HG03097 (cell line): ENCODE results near the gene SLC16A9.

Experiments used
- ATAC-seq: cut with Tn5 transposase; IDR thresholded peaks from one replicate; pipeline ENCODE4 v1.9.1; 2021; ENCODE audit not compliant: unreplicated experiment, low FRiP score

The SLC16A9 gene

DNA sequence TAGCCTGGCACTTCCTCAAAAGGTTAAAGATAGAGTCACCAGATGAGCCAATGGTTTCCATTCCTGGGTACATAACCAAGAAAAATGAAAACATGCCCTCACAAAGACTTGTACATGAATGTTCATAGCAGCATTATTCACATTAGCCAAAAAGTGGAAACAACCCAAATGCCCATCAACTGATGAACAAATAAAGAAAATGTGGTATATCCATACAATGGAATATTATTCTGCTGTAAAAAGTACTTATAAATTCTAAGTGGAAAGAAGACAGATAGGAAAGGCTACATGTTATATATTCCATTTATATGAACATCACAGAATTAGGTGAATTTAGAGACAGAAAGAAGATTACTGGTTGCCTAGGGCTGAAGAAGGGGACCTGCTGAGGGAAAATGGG, 10.7 kb upstream of the SLC16A9 start:
- no peak for ATAC-seq

DNA sequence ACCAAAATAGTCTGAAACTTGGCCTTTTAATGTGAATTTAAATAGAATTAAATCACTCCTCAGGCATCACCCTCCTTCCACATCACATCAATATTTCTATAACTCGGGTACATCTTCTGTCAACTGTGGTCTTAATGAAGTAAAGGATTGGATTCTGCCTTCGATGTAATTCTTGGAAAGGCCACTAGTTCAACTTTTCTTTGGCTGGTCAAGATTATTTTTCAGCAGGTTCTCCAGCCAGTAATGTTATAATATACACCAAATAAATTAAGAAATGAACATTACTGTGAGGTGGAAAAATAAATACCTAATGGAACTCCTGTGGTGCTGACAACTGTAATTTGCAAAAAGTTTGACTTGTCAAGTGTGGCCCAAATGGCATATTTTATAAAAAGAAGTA, 9.7 kb upstream of the SLC16A9 start:
- ATAC-seq = no peak

DNA sequence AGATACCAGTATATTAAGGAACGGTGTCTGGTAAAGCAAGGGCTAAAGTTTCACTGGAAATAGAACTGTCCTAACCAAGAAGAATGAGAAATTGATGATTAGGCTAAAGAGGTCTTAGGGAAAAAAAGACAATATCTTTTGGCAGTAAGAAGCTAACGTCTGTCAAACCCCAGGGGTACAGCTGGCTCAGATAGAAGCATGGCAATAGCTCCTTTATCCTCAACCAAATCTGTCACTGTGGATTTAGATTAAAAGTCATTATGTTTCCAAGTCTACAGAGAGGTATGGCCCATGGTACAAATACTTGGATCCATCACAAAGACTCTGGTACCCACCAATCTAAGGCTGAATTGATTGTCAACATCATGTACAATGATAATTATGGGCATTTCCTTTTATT, 8.6 kb upstream of the SLC16A9 start:
- no peak for ATAC-seq

DNA sequence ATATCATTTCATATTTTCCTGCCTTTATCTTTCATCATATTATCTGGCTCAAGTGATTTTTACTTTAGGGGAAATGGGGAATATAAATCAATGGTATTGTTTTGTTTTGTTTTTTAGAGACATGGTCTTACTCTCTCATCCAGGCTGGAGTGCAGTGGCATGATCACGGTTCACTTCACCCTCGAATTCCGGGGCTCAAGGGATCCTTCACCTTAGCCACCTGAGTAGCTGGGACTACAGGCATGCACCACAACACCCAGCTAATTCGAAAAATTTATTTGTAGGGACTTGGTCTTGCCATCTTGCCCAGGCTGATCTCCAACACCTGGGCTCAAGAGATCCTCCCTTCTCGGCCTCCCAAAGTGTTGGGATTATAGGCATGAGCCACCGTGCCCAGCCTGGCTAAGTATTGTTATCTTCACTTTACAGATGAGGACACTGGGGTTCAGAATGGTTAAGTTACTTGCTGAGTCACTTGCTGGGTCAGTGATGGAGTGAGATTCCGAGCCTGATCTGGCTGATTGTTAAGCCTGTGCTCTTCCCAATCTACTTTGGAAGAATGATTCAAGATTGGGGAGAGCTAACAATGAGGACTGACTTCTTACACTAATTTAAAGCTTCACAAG, 3.7 kb upstream of the SLC16A9 start:
- no peak for ATAC-seq

DNA sequence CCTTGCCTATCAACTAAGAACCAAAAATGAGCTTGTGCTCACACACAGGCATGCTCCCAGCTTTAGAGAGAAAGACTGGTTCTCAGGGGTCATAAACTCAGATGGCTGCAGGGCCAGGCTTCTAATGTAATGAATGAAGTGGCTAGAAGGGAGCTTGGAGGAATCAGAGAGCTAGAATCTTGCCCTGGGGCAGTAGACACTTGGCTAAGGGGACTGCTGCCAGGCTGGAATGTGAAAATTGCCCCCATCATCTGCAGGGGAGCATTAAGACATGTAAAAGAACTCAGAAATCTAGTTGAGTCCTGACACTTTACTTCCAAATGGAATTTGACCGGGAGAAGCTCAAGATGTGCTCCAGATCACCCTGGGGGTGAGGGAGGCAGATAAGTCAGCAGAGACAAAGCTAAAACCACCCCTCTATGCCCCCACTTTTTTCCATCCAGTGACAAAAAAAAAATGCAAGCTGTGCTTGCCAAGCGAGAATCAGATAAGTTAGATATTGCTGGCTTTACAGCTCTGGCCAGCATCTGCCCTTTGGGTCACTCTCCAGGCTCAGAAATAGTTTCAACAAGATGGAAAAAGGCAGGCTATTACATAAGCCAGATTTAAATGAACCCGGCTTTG, 2.3 kb upstream of the SLC16A9 start:
- no peak for ATAC-seq

DNA sequence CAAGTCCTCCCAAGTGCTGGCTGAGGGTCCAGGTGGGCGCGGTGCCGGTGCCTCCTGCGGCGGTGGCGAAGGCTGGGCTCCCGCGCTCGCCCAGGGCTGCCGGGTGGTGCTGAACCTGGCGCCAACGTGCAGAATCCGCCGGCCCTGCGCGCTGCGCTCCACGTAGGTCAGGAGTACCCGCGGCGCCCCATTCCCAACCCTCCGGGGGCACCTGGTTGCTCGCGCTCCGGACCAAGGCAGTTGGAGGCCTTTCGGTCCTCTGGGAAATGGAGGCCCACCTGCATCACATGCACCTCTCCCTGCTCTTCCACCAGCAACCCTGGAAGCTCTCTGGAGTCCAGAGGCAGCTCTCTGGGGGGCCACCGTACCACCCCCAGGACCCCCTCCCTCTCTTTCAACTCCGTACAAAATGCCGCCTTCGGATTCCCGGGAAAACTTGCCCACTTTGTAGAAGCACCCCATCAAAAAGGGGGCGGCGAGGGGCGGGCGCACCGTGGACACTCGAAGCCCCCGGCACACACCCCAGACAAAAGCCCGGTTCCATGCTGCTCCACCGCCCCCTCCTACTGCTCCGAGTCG, 745 bp downstream of the SLC16A9 start:
- ATAC-seq = no peak

DNA sequence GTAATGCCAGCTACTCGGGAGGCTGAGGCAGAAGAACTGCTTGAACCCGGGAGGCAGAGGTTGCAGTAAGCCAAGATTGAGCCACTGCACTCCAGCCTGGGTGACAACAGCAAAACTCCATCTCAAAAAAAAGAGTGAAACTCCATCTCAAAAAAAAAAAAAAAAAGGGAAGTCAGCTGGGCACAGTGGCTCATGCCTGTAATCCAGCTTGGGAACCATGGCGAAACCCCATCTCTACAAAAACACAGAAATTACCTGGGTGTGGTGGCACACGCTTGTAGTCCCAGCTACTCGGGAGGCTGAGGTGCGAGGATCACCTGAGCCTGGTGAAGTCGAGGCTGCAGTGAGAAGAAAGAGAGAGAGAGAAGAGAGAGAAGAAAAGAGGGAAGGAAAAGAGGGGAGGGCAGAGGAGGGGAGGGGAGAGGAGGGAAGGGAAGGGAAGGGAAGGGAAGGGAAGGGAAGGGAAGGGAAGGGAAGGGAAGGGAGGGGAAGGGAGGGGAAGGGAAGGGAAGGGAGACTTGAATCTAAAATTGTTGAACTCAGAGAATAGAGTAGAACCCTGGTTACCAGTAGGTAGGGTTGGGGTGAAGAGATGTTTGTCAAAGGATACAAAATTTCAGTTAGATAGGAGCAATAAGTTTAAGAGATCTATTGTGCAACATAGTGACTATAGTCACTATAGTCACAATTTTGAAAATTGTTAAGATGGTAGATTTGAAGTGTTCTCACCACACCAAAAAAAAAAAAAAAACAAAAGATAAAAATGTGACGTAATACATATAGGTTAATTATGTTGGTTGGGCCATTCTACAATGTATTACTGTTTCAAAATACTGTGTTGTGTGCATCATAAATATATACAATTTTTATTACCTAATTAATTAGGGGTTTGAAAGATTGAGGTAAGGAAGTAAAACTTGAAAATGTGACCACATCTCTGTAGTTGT, 2.5 kb downstream of the SLC16A9 start:
- no peak for ATAC-seq

DNA sequence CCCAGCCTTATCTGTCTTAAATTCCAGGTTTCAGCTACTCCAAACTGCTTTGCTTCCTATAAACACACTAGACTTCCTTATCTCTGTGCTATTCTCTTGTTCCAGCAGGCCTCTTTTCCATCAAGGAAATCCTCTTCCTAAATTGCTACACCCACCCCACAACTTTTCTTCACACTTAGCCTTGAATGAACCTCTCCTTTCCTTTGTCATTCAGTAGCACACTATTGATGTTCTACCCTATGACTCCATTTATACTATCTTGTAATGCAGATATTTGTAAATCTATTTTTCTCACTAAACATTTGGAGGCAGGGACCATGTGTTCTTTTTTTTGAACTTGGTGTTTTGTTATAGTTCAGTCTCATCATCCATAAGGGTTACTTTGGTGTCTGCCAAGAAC, 3.7 kb downstream of the SLC16A9 start:
- no peak for ATAC-seq

DNA sequence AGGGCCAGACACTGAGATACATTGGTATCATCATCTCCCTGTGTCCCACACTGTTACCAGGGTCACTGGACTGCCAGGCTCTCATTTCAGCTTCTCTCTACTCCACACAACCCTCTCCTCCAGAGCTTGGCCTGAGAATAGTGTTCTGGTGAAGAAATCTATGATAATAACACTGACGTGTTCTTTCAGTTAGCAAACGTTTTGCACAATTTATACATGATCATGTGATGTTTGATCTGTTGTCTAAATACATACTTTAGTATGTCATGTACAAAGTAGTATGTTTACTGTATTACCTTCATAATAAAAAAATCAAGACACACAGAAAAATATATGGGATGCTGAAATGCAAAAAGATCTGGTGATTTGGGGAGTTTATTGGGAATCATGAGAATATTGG, 5.0 kb downstream of the SLC16A9 start:
- ATAC-seq = no peak

DNA sequence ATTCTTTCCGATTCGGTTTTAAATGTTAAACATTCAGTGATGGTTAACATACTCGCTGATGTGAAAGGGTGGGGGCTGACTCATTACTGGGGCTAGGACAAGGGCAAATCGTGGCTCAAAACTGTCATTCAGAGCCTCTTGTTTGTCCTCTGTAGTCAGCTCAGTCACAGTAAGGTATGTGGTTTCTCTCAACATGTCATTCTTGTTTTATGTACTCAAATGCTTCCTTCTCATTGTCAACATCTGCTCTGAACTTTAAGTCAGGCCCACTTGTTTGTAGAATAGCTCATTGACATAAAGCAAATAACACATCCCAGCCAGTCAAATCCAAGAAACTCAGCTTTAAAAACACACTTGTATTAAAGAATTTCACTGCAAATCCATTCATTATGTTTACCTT, 7.3 kb downstream of the SLC16A9 start:
- no peak for ATAC-seq

DNA sequence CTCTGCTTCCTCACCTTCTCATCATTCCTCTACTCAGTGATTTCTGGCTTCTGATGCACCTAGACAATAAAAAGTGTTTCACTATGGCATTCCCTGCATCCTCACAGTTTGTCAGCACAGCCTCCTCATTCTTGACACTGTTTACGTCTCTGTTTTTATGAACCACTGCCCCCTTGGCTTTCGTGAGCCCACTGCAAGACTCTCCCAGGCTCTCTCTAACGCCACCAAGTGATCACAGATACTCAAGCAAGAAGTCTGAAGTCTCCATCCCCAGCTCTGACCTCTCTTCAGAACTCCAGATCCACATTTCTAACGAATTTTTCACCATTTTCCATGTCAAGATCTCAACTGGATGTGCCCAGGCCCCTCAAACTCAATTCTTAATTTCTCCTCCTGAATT, 8.9 kb downstream of the SLC16A9 start:
- ATAC-seq = no peak

DNA sequence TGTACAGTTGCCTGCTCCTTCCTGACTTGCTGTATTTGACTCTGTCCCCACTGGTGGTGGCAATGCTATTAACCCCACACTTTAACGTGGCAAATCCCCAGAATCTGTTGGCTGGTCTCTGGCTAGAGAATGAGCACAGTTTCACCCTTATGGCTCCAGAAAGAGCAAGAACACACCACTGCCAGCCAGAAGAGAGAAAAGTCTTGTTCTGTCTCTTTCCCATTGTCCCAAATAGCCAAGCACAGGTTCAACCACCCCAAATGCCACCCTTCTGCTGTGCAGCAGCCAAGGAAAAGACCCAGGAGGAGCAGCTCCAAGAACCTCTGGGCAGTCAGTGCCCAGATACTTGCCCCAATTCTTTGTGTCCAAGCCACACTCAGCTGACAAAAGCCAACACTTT, 11.3 kb downstream of the SLC16A9 start:
- ATAC-seq = no peak

DNA sequence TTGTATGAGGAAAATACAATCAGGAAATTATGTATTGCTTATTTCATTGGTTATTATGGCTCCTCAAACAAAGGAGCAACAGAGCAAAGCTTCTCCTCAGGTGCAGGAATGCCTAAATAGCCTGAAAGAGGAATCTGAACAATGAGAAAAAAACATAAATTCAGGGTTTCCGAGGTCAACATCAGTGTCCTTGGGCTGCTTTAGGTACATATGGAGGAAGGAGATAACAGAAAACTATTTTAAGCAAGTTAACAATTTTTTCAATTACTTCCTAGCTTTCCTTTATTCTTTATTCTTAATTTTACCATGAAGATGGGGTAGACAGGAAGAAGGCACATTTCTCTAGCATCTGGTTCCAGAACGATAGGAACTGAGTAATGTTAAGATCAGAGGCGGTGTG, 14.0 kb downstream of the SLC16A9 start:
- no peak for ATAC-seq

DNA sequence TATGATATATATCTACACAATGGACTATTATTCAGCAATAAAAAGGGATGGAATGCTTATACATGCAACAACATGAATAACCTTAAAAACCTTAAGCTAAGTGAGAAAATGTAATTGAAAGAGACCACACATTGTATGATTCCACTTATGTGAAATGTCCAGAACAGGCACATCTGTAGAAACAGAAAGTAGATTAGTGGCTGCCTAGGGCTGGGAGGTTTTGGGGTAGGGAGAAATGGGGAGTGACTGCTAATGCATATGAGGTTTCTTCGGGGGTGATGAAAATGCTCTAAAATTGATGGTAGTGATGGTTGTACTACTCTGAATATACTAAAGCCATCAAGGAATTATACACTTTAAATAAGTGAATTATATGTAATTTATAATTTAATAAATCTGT, 14.7 kb downstream of the SLC16A9 start:
- no peak for ATAC-seq

DNA sequence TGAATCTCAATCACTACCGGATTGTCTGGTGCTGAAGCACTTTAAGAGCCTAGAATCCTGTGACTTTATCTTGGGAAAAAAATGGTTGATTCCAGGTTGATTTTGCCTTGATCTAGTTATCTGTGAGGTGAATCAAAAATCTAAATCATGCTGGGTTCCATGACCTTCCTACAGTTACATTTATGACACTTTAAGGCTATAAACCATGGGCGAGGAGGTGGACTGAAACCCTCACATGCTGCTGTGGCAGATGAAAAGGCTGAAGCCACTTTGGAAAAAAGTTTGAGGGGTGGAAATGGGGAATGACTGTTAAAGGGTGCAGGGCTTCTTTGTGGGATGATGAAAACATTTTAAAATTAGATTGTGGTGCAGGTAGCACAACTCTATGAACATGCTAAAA, 17.5 kb downstream of the SLC16A9 start:
- no peak for ATAC-seq

DNA sequence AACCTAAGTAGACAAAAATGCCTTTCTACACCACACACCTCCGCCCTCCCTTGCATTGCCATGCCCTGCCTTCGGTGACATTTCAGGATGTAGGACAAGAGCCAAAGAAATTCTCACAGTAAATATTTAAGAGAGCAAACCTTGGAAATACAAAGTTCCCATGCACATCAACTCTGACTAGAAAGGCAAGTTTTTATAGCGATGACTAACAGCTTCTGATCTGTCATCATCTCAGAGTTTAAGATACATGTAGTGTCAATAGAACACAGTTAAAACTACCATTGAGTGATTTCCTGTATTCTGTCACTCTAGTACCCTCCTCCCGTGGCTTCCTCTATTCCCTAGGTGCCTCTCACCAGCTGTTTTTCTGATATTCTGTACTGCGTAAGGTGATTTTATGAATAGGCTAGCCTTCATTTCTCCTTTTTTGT, 20.7 kb downstream of the SLC16A9 start:
- ATAC-seq = no peak

DNA sequence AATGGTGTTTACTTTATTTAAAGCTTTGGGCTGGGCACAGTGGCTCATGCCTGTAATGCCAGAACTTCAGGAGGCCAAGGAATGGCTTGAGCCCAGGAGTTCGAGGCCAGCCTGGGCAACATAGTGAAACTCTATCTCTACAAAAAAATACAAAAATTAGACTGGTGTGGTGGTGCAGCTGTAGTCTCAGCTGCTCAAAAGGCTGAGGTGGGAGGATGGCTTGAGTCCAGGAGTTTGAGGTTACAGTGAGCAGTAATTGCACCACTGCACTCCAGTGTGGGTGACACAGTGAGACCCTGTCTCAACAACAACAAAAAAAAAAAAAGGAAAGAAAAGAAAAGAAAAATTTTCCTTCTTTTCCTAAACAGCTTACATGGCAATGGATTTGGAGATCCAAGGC, 22.0 kb downstream of the SLC16A9 start:
- ATAC-seq = no peak

DNA sequence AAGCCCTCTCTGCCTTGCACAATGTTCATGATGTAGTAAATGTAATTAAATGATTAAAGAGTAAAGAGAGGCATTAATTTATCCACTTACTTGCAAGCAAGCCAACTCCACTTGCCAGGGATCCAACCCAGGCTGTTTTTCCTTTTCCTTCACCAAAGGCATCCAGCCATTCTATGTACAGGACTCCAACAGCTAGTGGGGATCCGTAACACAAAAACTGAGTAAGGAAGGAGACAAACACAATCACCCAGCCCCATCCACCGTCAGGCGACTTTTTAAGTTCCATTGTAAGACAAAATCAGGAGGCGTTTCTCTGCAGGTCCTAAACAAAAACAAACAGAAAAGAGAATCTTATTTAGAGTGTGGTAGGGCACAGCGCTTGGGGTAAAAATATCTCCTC, 25.6 kb downstream of the SLC16A9 start:
- no peak for ATAC-seq

DNA sequence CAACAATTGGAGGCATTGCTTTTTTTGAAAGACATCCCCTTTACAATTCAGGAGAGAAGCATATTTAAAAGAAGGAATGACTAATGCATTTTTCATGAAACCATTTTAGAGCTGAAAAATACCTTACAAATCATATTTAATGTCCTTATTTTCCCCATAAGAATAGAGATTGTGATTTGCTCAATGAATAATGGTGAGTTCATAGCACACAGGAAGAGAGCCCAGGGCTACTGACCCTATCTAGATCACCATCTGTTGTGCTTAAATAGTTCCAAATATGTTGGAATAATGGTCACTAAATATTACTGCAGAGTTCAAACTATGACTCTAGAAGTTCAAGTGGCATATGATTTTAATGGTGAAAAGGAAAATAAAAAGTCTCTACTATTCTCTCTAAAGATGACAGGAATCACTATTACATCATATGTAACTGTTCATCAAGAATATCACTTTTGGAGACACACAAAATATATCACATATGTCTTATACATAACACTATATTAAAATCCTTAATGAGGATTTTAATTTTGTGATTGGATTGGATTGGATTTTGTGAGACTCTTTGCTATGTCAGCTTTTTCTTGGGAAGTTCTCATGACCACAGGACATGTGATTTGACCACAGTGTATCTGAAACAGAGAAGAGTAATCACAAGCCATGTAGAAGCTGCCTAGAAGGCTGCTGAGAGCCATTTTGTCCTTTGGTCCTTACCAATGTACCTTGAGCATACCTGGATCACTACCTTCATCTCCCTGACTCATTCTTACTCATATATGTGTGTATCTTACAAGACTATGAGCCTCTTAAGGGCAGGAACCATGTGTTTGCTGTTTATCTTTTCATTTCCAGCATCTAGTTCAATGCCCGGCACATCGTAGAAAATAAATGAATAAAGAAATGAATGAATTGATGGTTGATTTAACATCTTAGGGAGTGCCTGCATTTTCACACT, 26.4 kb downstream of the SLC16A9 start:
- no peak for ATAC-seq

DNA sequence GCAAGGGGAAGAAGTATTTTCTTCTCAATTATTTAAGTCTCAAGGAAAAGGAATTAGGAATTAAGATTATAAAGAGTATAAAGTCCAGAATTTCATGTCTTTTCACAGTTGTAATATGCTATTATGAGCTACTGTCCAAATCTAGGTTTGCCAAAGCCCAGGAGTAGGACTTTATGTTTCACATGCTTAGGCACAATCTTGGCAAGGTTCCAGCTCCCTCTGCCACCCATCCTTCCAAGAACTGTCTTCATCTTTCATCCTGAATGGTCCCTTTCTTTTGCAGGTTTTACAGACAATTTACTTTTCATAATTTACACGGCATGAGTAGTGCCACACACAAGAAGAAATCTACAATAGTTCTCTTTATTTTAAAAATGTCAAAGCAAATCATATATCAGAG, 29.5 kb downstream of the SLC16A9 start:
- ATAC-seq = no peak
